Mesendoderm (in vitro differentiated cells): ENCODE data around the gene CHRM5.

Experiments
- DNase-seq: peaks from one replicate; pipeline ENCODE4 v3.0.0; 2013
- H2AK5ac ChIP-seq: 2 replicates; pipeline ENCODE4 v1.6.1; 2013; ENCODE audit warnings: low read length, inconsistent platforms
- H2BK120ac ChIP-seq: 2 replicates; pipeline ENCODE4 v1.6.1; 2013; ENCODE audit warnings: low read depth, mild to moderate bottlenecking, low read length, moderate library complexity, mixed read lengths
- H2BK15ac ChIP-seq: replicated peaks from 2 replicates; pipeline ENCODE4 v1.6.1; 2013; ENCODE audit warnings: low read depth, mild to moderate bottlenecking, moderate library complexity
- H2BK5ac ChIP-seq: 2 replicates; pipeline ENCODE4 v1.6.1; 2013; ENCODE audit warnings: low read length, inconsistent platforms
- H3K18ac ChIP-seq: 2 replicates; pipeline ENCODE4 v1.6.1; 2013; ENCODE audit warnings: mild to moderate bottlenecking, low read length, mixed read lengths
- H3K23ac ChIP-seq: one replicate; pipeline ENCODE4 v1.6.1; 2013; ENCODE audit warnings: low read length
- H3K27ac ChIP-seq: 2 replicates; pipeline ENCODE4 v1.5.1; 2013; ENCODE audit warnings: low read depth, mild to moderate bottlenecking, inconsistent platforms, low read length, moderate library complexity
- H3K27me3 ChIP-seq: 2 replicates; pipeline ENCODE4 v1.6.1; 2013; ENCODE audit warnings: low read length, control low read depth, mild to moderate bottlenecking, inconsistent platforms; ENCODE audit not compliant: insufficient read depth, poor library complexity
- H3K36me3 ChIP-seq: 2 replicates; pipeline ENCODE4 v1.6.1; 2013; ENCODE audit warnings: low read length, inconsistent platforms; ENCODE audit not compliant: control insufficient read depth, insufficient read depth
- H3K4ac ChIP-seq: one replicate; pipeline ENCODE4 v1.6.1; 2013; ENCODE audit warnings: low read depth, mild to moderate bottlenecking, low read length, moderate library complexity
- H3K4me1 ChIP-seq: 2 replicates; pipeline ENCODE4 v1.6.1; 2013; ENCODE audit warnings: low read depth, low read length, inconsistent platforms; ENCODE audit not compliant: control insufficient read depth
- H3K4me2 ChIP-seq: 2 replicates; pipeline ENCODE4 v1.6.1; 2013; ENCODE audit warnings: low read length
- H3K4me3 ChIP-seq: 2 replicates; pipeline ENCODE4 v1.5.1; 2013; ENCODE audit warnings: mild to moderate bottlenecking, low read length
- H3K56ac ChIP-seq: one replicate; pipeline ENCODE4 v1.6.1; 2013; ENCODE audit warnings: low read length
- H3K79me1 ChIP-seq: 2 replicates; pipeline ENCODE4 v1.6.1; 2013; ENCODE audit warnings: low read length, inconsistent platforms
- H3K79me2 ChIP-seq: 2 replicates; pipeline ENCODE4 v1.6.1; 2013; ENCODE audit warnings: mild to moderate bottlenecking, low read length; ENCODE audit not compliant: control insufficient read depth, insufficient read depth
- H3K9ac ChIP-seq: 2 replicates; pipeline ENCODE4 v1.6.1; 2013; ENCODE audit warnings: low read length, inconsistent platforms
- H4K5ac ChIP-seq: one replicate; pipeline ENCODE4 v1.6.1; 2013; ENCODE audit warnings: low read length
- H4K8ac ChIP-seq: one replicate; pipeline ENCODE4 v1.6.1; 2013; ENCODE audit warnings: low read depth, mild to moderate bottlenecking, control low read depth, low read length, moderate library complexity
- WGBS: extraction: QIAGEN DNeasy Blood & Tissue Kit; methylation state at CpG from one replicate; pipeline ENCODE4 v1.1.7; 2013; ENCODE audit warnings: low lambda C conversion rate, missing lambda C conversion rate; ENCODE audit not compliant: insufficient coverage; ENCODE audit errors: extremely low coverage; 5-methylcytosine and 5-hydroxymethylcytosine counted together

CHRM5 gene

DNA sequence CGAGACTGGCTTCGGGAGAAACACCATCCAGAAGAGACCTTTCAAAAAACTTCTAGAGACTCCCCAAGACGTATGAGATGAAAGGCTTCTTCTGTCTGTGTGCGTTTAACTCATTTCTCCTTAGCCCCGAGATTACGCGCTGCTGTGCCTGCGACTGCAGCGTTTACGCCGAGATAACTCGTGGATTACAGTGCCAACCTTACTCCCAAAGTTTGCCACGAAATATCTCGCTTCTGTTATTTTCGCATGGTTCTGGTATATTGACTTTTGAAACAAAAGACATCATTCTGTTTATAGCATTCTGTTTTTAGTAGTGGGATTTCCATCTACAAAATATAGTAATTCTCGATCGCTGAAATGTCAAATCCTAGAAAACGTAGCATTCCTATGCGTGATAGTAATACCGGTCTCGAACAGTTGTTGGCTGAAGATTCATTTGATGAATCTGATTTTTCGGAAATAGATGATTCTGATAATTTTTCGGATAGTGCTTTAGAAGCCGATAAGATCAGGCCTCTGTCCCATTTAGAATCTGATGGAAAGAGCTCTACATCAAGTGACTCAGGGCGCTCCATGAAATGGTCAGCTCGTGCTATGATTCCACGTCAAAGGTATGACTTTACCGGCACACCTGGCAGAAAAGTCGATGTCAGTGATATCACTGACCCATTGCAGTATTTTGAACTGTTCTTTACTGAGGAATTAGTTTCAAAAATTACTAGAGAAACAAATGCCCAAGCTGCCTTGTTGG lies 134.1 kb downstream of the CHRM5 start:
- Histone ChIP-seq H2BK5ac (no peak overlapping the region), H2BK120ac (no peak overlapping the region), H4K5ac (no peak overlapping the region), H3K27ac (no peak overlapping the region), H3K4me2 (peak overlapping the region; percentile 89), H2AK5ac (no peak overlapping the region), H3K18ac (no peak overlapping the region), H3K9ac (peak overlapping the region; percentile 80), H4K8ac (no peak overlapping the region), H3K36me3 (no peaks in the 10 kb centered on the region), H3K79me1 (peaks cover 8% of the 10 kb centered on the region), H3K4me3 (peak overlapping the region; percentile 31), H3K4ac (no peak overlapping the region), H3K79me2 (peaks cover 18% of the 10 kb centered on the region), H3K56ac (peak overlapping the region; percentile 81), H3K23ac (no peak overlapping the region), H3K27me3 (no peaks in the 10 kb centered on the region), H2BK15ac (no peak overlapping the region), H3K4me1 (peaks cover 2% of the 10 kb centered on the region)
- no peak for DNase-seq
- no CpG with 5 or more reads among the region's 29 CpGs for WGBS

DNA sequence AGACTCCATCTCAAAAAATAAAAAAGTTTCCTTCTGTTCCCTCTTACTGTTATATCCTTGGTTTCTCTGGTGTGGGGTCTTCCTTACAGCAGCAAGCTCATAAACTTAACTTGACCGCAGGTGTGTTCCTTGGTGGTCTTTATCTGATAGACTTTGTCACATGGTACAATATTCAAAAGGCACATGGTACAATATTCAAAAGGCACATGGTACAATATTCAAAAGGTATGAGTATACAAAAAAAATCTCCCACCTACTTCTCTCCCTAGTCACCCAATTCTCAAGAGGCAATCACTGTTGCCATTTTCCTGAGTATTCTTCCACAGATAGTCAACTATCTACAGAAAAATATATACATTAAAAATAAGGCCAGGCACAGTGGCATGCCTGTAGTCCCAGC lies 138.1 kb downstream of the CHRM5 start:
- Histone ChIP-seq H3K27ac (no peak overlapping the region), H2BK120ac (no peak overlapping the region), H3K79me2 (peaks cover under 1% of the 10 kb centered on the region), H3K23ac (no peak overlapping the region), H3K27me3 (no peaks in the 10 kb centered on the region), H4K8ac (no peak overlapping the region), H2AK5ac (no peak overlapping the region), H3K4me1 (no peaks in the 10 kb centered on the region), H3K56ac (no peak overlapping the region), H3K4me3 (no peak overlapping the region), H2BK15ac (no peak overlapping the region), H3K9ac (no peak overlapping the region), H3K4ac (no peak overlapping the region), H4K5ac (no peak overlapping the region), H2BK5ac (no peak overlapping the region), H3K4me2 (no peak overlapping the region), H3K36me3 (no peaks in the 10 kb centered on the region), H3K79me1 (no peaks in the 10 kb centered on the region), H3K18ac (no peak overlapping the region)
- DNase-seq: no peak
- no CpG with 5 or more reads among the region's 1 CpG for WGBS

DNA sequence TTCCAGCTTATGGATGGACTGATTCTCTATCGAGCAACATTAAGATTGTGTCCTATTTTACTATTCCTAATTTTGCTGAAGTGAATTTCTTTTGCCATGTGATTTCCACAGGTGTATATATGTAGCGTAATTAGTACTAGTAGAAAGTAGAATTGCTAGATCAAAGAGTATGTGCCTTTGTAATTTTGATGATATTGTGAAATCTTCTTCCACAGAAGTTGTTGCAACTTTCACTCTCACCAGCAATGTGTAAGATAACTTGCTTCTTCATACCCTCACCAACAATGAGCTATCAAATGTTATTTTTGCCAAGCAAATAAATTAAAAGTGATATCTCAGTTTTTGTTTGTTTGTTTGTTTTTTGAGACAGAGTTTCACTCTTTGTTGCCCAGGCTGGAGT lies 139.0 kb downstream of the CHRM5 start:
- Histone ChIP-seq H4K8ac (no peak overlapping the region), H4K5ac (no peak overlapping the region), H3K36me3 (no peaks in the 10 kb centered on the region), H3K27me3 (no peaks in the 10 kb centered on the region), H3K79me1 (no peaks in the 10 kb centered on the region), H2AK5ac (no peak overlapping the region), H3K4me3 (no peak overlapping the region), H3K56ac (no peak overlapping the region), H3K79me2 (no peaks in the 10 kb centered on the region), H2BK5ac (no peak overlapping the region), H3K4ac (no peak overlapping the region), H3K27ac (no peak overlapping the region), H2BK120ac (no peak overlapping the region), H3K4me2 (no peak overlapping the region), H3K18ac (no peak overlapping the region), H3K9ac (no peak overlapping the region), H3K23ac (no peak overlapping the region), H3K4me1 (no peaks in the 10 kb centered on the region), H2BK15ac (no peak overlapping the region)
- no peak for DNase-seq
- no CpG with 5 or more reads among the region's 2 CpGs for WGBS

DNA sequence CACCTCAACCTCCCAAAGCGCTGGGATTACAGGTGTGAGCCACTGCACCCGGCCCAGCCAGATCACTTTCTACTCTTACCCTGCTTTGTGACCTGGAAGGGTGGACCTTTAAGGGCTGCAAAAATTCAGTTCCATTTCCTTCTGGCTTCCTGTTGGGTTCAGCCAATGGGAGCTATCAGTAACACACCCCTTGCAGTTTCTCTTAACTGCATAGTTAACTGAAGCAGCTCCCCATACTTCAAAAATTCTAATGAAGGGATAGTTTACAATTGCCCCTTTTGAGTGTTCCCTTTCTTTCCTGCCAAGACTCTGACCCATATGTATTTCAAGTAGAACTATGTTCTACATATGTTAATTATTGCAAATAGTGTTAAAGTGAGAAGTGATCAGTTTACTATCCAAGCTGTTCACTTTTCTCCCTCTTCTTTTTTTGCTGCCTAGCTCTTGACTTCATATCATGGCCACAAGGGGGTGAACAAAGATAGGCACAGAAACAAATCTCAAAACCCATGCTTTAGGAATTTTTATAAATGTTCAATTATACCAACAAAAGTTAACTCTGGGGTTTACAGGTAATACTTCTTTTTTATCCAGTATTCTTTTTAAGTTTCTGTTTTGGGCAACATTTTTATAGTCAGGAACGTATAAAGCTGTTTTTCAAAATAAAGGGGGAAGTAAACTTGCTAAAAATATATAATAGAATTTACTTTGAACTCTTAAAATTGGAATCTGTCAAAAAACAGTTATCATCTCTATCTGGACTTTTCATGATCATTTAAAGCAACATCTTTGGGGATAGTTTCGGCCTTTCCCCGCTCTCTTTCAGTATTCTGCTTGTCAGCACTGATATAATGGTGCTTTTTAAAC lies 141.7 kb downstream of the CHRM5 start:
- no peak overlapping the region for H4K8ac ChIP-seq

DNA sequence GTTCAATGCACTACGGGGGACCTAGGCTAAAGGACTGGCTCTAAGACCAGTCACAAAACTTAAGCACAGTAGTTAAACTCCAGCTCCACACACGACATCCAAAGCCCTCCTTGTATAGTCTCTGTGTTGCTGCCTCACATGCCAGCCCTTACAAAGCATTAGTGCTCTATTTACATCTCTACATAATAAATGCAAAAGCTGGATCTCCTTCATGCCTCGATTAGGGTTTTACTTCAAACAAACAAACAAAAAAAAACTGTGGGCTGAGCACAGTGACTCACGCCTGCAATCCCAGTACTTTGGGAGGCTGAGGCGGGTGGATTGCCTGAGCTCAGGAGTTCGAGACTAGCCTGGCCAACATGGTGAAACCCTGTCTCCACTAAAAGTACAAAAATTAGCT lies 143.2 kb downstream of the CHRM5 start:
- H3K56ac ChIP-seq: no peak overlapping the region
- H3K4me1 ChIP-seq: no peaks in the 10 kb centered on the region
- no peak overlapping the region for H3K4me2 ChIP-seq
- no peaks in the 10 kb centered on the region for H3K79me1 ChIP-seq
- H3K27ac ChIP-seq: no peak overlapping the region
- H3K27me3 ChIP-seq: no peaks in the 10 kb centered on the region
- H4K8ac ChIP-seq: no peak overlapping the region
- DNase-seq: no peak
- H2AK5ac ChIP-seq: no peak overlapping the region
- no peak overlapping the region for H3K4me3 ChIP-seq
- no peak overlapping the region for H3K4ac ChIP-seq
- H3K9ac ChIP-seq: no peak overlapping the region
- no peak overlapping the region for H2BK120ac ChIP-seq
- WGBS: no CpG with 5 or more reads among the region's 6 CpGs
- no peak overlapping the region for H3K23ac ChIP-seq
- no peak overlapping the region for H3K18ac ChIP-seq
- H2BK5ac ChIP-seq: no peak overlapping the region
- H2BK15ac ChIP-seq: no peak overlapping the region
- H4K5ac ChIP-seq: no peak overlapping the region
- no peaks in the 10 kb centered on the region for H3K79me2 ChIP-seq
- no peaks in the 10 kb centered on the region for H3K36me3 ChIP-seq

More for the DNA sequence above, 141.7 kb downstream of the CHRM5 start:
- H4K5ac ChIP-seq: no peak overlapping the region
- H3K9ac ChIP-seq: no peak overlapping the region
- H2BK5ac ChIP-seq: no peak overlapping the region
- no CpG with 5 or more reads among the region's 5 CpGs for WGBS
- H3K79me2 ChIP-seq: no peaks in the 10 kb centered on the region
- H3K56ac ChIP-seq: no peak overlapping the region
- no peak overlapping the region for H2BK15ac ChIP-seq
- DNase-seq: peak; percentile 46
- H3K4ac ChIP-seq: no peak overlapping the region
- H2BK120ac ChIP-seq: no peak overlapping the region
- H3K79me1 ChIP-seq: no peaks in the 10 kb centered on the region
- no peak overlapping the region for H2AK5ac ChIP-seq
- H3K23ac ChIP-seq: no peak overlapping the region
- no peak overlapping the region for H3K4me2 ChIP-seq
- no peaks in the 10 kb centered on the region for H3K27me3 ChIP-seq
- H3K36me3 ChIP-seq: no peaks in the 10 kb centered on the region
- H3K18ac ChIP-seq: no peak overlapping the region
- H3K4me1 ChIP-seq: no peaks in the 10 kb centered on the region
- H3K27ac ChIP-seq: no peak overlapping the region
- no peak overlapping the region for H3K4me3 ChIP-seq
